GM18873 (cell line): ENCODE data around the gene CEND1.
A peak's percentile ranks its signal among the peaks of the same experiment; 100 is the strongest.

Experiments
- ATAC-seq: cut with Tn5 transposase; IDR thresholded peaks from one replicate; pipeline ENCODE4 v1.9.1; 2021; ENCODE audit warnings: mild to moderate bottlenecking, moderate library complexity, moderate number of reproducible peaks; ENCODE audit not compliant: unreplicated experiment, low FRiP score

The CEND1 gene

DNA sequence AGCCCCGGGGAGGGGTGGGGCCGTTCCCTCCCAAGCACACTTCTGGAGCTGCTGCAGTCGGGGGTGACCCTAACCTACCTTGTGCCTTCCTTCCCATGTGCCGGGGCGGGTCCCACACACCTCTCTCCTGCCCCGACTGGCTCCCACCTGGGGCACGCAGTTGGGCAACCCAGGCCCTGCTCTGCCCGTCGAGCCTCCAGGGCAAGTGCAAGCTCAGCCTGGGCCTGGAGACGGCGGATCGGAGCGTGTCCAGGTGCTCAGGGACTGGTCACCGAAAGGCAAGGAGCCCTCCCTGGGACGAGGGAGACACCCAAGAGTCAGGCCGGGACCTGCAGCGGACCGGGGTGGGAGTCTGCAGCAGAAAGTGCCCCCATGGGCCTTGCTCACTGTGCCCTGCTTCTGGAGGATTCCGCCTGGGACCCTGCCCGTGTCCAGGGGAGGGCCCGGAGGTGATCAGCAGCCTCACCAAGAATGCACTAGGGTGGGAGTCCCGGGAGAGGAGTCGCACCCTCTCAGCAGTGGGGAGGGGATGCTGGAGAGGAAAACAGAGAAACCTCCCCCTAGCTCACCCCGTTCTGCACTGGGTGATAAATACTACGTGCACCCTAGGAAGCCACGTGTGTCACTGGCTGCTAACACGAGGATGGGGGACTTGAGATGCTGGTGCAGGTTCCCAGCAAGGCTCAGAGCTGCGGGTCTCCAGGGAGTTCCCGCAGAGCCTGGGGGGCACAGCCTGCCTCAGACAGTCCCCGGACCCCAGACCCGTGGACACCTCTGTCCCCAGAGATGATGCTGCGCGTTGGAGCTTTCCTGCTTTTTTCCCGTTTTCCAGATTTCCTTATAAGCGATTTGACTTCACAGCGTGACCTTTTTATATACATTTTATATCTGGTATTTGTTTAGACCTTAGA is 7.4 kb downstream of the CEND1 start:
- ATAC-seq: no peak

DNA sequence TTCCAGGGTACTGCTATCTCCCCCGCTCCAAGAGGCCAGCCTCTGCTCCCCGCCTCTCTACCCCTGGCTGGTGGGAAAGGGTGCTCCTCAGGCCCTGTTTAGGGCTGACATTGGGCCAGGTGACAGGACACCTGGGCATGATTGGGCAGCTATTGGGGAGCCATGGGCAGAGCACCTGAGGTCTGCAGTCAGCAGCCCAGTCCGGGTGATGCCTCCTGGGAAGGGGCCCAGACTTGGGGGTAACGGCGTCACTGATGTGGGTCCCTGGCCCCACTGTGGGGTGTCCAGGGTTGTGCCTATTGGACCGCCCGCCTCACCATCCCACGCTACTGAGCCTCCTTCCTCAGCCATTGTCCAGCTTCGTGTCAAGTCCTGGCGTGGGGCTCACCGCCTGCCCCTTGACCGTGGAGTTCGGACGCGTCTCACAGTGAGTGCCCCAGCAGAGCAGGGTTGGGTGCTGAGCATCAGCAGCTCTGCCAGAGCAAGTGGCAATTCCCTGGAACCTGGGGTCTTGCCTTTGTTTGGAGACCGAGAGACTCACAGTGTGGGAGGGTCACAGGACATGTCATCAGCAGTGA is 9.8 kb downstream of the CEND1 start:
- no peak for ATAC-seq

DNA sequence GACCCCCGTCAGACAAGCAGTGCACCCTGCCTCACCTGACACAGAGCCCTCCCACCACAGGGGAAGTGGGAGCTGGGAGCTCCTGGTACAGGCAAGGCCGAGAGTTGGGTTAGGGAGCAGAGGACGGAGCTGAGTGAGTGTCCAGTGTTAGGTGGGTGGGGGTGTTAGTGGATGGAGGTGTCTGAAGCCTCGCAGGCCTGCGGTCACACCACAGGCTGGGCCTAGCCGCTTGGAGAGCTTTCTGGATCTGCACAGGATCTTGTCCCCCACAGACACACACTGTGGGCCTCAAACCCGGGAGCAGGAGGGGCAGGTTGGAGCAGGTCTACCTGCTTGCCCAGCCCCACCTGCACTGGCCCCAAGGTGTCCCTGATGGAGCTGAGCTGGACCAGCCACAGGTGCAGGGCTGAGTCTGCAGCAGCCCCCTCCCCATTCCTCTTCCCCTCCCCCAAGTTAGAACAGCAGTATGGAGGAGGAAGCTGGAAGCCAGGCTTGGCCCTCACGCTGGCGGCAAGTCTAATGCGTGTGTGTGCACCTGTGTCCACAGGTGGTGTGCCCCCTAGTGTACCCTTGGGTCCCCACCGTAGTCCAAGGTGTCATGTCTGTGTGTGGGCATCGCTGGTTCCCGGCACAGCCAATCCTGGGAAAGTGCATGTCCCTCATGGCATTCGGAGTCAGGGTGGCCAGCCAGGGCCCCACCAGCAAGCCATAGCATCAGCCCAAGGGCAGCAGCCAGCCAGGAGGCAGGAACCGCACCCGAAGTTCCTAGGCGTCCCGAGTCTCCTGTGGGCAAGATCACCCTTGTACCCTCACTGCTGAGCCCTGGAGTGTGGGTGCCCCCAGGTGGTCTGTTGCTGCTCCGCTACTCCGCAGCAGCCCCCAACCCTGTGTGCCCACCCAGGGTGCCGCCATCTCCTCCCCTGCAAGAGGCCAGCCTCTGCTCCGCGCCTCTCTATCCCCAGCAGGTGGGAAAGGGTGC is 10.6 kb downstream of the CEND1 start:
- no peak for ATAC-seq

DNA sequence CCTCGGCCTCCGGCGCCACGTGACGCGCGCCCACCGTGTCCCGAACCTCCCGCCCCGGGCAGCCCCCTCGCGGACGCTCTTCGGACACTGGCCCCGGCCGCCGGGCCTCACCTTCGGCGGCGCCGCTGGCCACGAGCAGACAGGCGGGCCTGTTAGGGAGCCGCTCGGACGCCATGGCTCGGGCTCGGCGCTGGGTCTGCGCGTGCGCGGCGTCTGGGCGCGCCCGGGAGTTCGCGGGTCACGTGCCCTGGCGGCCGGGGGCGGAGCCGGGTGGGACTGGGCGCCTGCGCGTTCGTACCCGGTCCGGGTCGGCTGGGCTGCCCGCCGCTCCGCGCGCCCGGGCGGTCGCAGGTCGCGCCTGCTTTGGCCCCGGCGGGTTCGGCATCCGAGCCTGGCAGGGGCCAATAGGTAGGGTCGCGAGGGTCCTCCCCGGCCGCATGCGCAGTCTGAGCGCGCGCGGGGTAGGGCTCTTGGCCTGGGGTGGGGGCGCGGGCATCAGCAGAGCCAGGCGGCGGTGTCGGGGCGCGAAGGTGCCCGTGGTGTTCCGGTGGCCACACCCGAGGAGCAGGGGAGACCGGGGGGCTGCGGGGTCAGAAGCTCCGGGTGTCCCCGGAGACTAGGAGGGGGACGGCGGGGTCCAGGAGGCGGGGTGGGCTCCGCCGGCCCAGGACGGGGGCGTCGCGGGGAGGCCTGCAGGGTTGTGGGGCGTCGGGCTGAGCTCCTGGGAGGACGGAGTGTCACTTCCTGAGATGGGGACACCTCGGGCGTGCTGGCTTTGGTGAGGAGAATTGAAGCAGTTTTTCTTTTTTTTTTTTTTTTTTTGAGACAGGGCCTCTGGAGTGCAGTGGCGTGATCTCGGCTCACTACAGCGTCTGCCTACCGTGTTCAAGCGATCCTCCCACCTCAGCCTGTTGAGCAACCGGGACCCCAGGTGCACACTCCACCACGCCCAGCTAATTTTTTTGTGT is 12.3 kb downstream of the CEND1 start, which contains the start of gene GATD1:
Gene GATD1, minus strand, starts transcription at position 200 of the 968 bp plus-strand sequence. Its CDS starts 25 bp downstream, at position 175.
- peak; percentile 58 for ATAC-seq

DNA sequence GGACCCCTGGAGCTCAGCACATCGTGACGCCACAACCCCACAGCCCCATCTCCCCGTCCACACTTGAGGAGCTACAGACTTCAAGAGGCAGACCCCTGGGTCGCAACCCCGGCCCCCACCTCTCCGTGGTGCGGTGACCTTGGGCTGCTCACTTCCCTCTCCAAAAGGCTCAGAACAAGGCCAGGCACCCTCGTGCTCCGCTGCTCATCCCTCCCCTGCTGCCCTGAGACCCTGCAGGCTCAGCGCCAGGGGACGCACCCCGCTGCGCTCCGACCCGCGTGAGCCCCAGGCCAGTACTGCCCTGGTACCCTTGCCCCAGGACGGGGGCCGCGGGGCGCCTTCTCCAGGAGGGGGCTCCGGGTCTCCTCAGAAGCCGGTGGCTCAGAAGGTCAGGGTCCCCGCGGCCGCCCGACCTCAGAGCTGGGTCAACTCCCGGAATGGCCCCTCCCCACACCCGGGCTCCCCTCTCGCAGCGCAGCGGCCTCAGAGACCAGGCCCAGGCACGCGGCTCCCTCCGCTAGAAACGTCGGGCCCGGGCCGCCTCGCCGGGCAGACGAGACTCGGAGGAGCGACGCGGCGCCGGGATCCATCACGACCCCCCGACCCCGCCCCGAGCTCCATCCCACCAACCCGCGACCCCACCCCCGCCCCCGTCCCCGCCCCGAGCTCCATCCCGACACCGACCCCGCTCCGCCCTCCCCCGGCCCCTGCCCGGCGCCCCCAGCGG is 13.2 kb downstream of the CEND1 start:
- ATAC-seq: no peak

DNA sequence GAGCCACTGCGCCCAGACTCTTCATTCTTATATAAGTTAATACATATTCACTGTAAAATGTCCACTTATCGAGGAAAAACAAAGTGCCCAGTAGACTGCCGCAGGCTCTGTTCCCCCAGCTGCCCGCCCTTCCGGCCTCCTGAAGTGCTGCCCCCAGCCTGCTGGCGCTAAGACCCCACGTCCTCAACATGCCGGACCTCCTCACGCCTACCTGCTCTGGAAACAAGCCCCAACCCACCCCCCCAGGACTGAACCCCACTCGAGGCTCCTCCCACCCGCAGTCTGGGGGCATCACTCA is 13.7 kb downstream of the CEND1 start:
- ATAC-seq: no peak

DNA sequence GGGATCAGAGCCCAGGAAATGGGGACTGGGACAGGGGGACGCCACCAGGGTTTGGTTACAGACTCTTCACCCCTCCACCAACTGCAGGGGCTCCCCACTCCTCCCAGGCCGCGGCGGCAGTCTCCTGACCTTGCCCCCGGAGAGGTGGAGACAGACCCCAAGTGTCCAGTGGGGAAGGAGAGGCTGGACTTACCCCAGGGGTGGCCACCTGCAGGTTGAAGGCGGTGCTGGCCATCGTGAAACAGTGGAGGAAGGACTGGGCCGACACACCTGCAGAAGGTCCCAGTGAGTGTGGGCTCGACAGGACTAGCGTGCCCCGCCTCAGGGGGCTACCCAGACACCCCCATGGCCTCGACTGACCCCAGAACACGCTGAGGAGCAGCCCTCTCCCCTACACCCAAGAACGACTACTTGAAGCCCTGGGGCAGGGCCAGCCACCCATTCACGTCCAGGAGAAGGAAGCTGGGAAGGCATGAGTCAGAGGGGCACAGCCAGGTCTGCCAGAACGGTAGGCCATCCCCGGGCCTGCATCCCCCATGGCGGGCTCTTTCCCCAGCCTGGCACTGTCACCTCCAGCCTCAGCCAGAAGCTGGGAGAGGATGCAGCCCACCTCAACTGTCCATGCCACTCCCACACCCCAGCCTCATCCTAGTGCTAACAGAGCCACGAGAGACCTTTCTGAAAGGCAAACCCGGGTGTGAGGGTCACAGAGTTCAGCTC is 14.9 kb downstream of the CEND1 start:
- no peak for ATAC-seq

DNA sequence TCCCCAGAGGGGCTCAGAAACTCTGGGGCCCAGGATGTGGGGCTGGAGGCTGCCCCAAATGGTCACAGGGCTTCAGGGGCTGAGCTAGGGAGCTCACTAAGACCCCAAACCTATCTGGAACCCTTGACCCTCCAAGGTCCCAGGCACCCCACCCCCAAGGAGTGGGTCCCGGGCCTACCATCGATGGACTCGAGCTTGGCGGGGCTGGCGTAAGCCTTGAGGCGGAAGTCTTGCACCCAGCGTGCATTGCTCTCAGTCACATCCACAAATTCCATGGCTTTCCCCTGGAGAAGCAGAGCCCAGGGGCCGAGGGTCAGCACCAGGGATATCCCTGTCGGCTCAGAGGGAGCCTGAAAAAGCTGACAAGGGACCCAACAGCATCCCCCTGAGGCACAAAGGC is 16.1 kb downstream of the CEND1 start:
- ATAC-seq: no peak

DNA sequence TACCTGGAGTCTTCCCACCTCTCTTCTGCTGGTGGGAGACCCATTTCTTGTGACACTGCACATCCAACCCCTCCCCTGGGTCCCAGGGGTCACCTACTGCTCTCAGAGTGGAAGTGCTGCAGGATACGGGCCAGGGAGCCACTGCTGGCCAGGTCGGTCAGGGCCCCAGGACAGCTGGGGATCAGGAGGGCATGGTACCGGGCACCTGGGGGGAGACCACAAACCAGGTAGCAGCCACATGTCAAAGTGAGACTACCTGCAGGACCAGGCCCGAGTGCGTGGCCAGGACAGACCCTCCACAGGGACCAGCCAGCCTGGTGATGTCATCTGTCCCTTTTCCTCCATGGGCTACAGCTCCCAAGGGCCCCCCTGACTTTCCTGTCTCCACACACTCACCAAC is 16.5 kb downstream of the CEND1 start:
- ATAC-seq: no peak

DNA sequence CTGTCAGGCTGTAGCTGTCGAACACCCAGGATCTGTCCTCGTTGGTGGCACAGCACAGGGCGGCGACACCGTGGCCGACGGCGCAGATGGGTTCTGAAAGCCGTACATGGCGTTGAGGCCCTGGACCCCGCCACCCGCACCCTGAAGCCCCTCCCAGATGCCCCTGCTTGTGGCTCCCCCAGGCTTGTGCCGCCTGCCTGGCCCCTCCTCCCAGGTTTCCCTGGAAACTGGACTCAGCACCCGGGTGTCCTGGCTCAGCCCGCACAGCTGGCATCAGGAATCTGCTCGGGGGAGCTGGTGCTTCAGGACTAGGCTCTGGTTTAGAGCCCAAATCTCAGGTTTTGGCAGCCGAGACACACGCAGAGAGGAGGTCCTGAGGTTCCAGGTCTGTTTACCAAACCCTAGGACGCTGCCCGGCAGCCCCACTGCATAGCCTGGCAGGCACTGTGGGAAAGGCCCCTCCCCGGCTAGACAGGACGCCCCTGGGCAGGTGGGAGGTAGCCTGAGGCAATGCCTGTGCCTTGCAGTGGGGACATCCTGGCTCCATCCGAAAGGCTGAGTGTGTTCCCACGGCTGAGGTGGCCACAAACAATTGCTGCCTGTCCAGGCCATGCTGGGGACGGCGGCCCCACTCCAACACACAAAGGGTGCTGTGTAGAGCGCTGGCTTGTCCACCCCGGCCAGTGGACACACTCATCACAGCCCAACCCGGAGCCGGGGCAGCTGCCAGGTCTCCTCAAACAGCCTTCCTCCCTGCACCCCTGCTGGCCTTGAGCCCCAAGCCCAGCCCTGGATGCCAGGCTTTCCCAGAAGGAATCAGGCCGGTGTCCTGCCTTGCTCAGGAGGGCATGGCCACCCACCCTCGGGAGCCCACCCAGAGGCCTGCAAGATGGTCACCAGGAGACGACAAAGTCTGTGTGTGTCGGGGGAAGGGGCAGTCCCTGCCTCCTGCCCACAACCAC is 17.2 kb downstream of the CEND1 start:
- no peak for ATAC-seq

DNA sequence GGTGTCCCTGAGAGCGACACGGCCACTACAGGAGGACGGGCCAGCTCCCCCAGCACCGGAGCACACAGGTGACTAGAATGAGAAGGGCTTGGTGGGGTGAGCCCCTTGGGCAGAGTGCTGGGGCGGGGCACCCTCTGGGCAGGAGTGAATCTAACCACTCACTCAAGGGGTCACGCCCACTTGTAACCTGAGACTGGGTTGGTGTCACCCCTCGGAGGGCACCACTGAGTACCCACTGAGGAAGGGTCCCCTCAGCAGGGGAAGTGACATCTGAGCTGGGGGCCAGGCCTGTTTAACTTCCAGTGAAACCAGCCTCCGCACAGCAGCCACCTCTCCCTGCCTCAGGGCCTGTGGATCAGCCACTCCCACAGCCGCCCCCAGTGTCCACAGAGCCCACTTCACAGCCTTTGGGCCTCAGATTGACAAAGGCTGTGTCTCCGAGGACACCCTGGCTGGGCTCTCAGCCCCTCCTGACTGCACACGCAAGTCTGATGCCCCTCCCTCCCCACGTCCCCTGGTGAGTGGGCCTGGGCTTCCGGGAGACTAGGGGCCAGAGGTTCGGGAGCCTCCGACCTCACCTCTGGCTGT is 18.2 kb downstream of the CEND1 start:
- ATAC-seq: no peak

DNA sequence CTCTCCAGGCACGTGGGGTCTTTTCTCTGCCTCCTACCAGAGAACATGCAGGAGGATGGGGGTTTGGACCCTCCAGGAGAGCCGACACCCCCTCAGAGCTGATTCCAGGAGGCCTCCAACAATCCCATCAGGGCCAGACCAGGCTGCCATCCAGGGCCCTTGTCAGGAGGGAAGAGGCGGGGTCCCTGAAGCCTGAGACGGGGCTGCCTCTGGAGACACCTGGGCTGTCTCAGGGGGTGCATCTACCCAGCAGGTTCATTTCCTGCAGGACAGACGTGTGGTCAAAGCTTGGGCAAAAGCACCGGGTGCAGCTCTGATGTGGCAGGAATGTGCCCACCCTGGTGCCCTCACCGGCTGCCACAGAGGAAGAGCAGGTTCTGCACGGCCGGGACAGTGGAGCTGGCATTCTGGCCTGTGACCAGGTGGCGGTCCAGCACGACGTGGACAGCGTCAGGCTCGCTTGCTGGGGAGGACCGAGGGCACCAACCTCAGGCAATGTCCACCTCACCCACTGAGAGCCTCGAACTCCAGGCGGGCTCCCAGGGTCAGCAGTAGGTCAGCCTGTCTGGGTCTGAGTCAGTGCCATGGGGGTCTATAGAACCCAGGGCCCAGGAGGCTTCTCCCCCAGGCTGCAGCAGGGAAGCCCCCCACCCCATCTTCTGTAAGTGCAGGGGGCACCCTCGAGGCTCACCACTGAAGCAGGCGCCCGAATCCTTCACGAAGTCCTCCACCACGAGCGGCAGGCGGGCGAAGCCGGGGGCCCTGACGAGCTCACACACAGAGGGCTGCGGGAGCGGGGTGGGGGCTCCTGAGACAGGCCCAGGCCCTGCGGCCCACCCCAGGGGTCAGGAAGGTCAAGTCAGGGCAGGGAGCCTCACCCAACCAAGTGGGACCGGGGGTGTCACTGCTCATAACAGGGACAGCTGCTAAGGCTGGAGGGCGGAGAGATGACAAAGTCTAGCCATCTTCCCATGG is 19.0 kb downstream of the CEND1 start:
- no peak for ATAC-seq

DNA sequence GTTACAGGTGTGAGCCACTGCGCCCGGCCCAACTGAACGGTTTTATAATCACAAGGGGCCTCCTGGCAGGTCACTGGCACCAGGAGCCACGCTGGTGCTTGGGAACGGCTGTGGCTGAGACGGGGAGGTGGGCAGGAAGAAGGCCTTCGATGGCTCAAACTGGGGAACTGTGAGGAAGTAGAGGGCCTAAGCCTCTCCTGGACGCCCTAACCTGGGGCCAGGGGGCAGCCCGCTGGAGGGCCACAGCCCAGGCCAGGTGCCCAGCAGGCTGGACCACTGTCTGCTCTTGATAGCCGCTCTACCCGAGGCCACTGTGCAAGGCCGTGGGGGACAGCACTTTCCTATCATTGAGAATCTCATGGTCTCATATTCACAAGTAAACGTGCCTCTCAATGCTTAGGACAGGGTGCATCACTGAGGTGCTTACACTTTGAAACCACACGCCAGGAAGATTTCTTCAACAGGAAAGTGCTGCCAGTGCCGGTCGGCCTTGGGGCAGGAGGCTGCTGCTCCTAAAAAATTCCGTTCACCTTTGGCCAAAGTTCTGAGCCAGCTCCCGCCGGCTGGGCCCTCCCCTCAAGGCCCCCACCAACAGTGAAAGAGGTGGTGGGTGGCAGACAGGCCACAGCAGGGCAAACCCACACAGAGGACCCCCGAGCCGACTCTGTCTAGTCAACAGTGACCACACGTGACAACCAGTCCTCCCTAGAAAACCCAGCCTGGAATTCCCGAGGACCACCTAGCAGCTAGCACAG is 19.8 kb downstream of the CEND1 start:
- ATAC-seq: no peak

DNA sequence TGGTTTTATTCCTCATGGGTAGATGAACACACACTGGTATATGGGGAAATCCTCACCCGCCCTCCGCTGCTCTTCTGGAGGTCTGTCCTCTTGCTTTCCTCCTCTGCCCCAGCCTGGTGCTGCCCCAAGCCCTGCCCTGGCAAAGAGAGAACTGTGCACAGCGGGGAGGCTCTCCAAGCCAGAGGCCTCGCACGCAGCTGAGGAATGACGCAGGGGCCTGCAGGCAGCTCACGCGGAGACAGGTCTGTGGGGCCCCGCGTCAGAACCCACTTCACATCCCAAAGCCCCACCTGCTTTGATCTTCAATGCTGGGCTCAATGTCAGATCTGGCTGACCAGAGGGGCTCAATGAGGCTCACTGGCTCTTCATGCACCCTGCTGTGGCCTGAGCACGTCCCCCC is 22.7 kb downstream of the CEND1 start:
- no peak for ATAC-seq

DNA sequence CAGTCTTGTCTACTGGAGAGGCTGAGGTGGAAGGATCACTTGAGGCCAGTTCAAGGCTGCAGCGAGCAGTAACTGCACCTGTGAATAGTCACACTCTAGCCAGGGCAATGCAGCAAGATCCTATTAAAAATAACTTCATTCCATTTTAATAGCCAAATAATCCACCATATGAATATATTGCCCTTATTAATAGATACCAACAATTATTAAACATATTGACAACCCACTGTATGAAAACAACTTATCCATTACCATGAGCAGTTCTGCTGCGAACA is 23.0 kb downstream of the CEND1 start:
- no peak for ATAC-seq
